Hepatocyte (in vitro differentiated cells): ENCODE data around the gene NTS.
A peak's percentile ranks its signal among the peaks of the same experiment; 100 is the strongest.

Experiments used
- CTCF ChIP-seq: fragments of 200-600 bp; sonication (generic); IDR thresholded peaks from 2 replicates; pipeline ENCODE4 v1.5.1; 2016; ENCODE audit warnings: antibody characterized with exemption, mild to moderate bottlenecking; ENCODE audit not compliant: poor library complexity
- EZH2 ChIP-seq: fragments of 200-600 bp; sonication (generic); IDR thresholded peaks from 2 replicates; pipeline ENCODE4 v1.6.1; 2016; ENCODE audit warnings: antibody characterized with exemption, mild to moderate bottlenecking, borderline replicate concordance
- EZH2phosphoT487 ChIP-seq: fragments of 200-600 bp; sonication (generic); IDR thresholded peaks from one replicate; pipeline ENCODE4 v1.6.1; 2018; ENCODE audit warnings: antibody characterized with exemption, mild to moderate bottlenecking, low read depth, moderate library complexity; ENCODE audit not compliant: unreplicated experiment, severe bottlenecking

- TF ChIP-seq EZH2 (no peak), CTCF (peak; percentile 64), EZH2phosphoT487 (no peak)
Observed at GRCh38 chr12:85920324-85920947, 46.3 kb downstream of the NTS start.
